GM12878 (cell line): Measurements from ENCODE around the gene ATP12A.

Source experiments
- ATF3 ChIP-seq: IDR thresholded peaks from 2 replicates; pipeline ENCODE4 v1.6.1; 2011; ENCODE audit warnings: low read depth, mild to moderate bottlenecking, low read length, moderate library complexity, borderline replicate concordance; ENCODE audit errors: extremely low read depth
- CTCF ChIP-seq, 3 experiments: IDR thresholded peaks in 2 of 3; conservative IDR thresholded peaks in 1 of 3; 2 replicates each; pipeline ENCODE4 v1.5.1; 2011; ENCODE audit warnings: low read depth in 3 of 3, low read length in 3 of 3, mild to moderate bottlenecking in 3 of 3, control low read depth in 2 of 3, moderate library complexity in 2 of 3, inconsistent platforms in 1 of 3, mixed read lengths in 1 of 3; ENCODE audit not compliant: control insufficient read depth in 2 of 3, insufficient read depth in 1 of 3; ENCODE audit errors: extremely low read depth in 1 of 3
- DPF2 ChIP-seq: fragments of 450-650 bp; IDR thresholded peaks from 2 replicates; pipeline ENCODE4 v1.6.1; 2017; ENCODE audit warnings: mild to moderate bottlenecking
- EGR1 ChIP-seq, 2 experiments: IDR thresholded peaks; 1 replicate in 1 of 2; 2 replicates in 1 of 2; pipeline ENCODE4 v1.6.1; 2011 to 2012; ENCODE audit warnings: low read depth in 2 of 2, low read length in 2 of 2, borderline replicate concordance in 1 of 2, mild to moderate bottlenecking in 1 of 2, moderate library complexity in 1 of 2
- EP300 ChIP-seq, 2 experiments: fragments of 150-350 bp in 1 of 2; IDR thresholded peaks; 2 replicates each; pipeline ENCODE4 v1.6.1; 2011 to 2012; ENCODE audit warnings: low read depth in 2 of 2, low read length in 2 of 2, borderline replicate concordance in 1 of 2, improper control_type of control experiment in 1 of 2, inconsistent platforms in 1 of 2; ENCODE audit not compliant: control insufficient read depth in 1 of 2
- KAT2A ChIP-seq: conservative IDR thresholded peaks from 2 replicates; pipeline ENCODE4 v1.6.1; 2011; ENCODE audit warnings: low read depth, low read length; ENCODE audit not compliant: control insufficient read depth
- MAX ChIP-seq: IDR thresholded peaks from 2 replicates; pipeline ENCODE4 v1.6.1; 2012; ENCODE audit warnings: low read depth, low read length, improper control_type of control experiment
- MTA3 ChIP-seq: IDR thresholded peaks from 2 replicates; pipeline ENCODE4 v1.6.1; 2012; ENCODE audit warnings: low read length, inconsistent platforms, borderline replicate concordance
- NFYB ChIP-seq: IDR thresholded peaks from 2 replicates; pipeline ENCODE4 v1.6.1; 2011; ENCODE audit warnings: low read depth, mild to moderate bottlenecking, low read length, improper control_type of control experiment, moderate library complexity; ENCODE audit not compliant: insufficient read depth
- POLR2A ChIP-seq: IDR thresholded peaks from 2 replicates; pipeline ENCODE4 v1.6.1; 2011; ENCODE audit warnings: low read depth, mild to moderate bottlenecking, low read length
- RAD21 ChIP-seq: IDR thresholded peaks from 2 replicates; pipeline ENCODE4 v1.6.1; 2011; ENCODE audit warnings: mild to moderate bottlenecking, low read depth, low read length, moderate library complexity; ENCODE audit not compliant: insufficient read depth
- TAF1 ChIP-seq: IDR thresholded peaks from 2 replicates; pipeline ENCODE4 v1.6.1; 2011; ENCODE audit warnings: mild to moderate bottlenecking, low read depth, low read length, borderline replicate concordance
- ZNF274 ChIP-seq: IDR thresholded peaks from one replicate; pipeline ENCODE4 v1.8.0; 2011; ENCODE audit not compliant: insufficient read length, insufficient read depth
- TF ChIP-seq, protein P1 (sequence below): fragments of 450-650 bp; formaldehyde crosslinking; IDR thresholded peaks from 2 replicates; pipeline ENCODE4 v1.4.0; 2022; ENCODE audit warnings: mild to moderate bottlenecking, moderate library complexity

- TF ChIP-seq CTCF (IDR thresholded peaks at IDR 0.05 in 2 of 3, conservative IDR thresholded peaks at IDR 0.05 in 1 of 3; ENCODE audit: control insufficient read depth in 2 of 3, extremely low read depth in 1 of 3, insufficient read depth in 1 of 3, low read depth in 3 of 3, low read length in 3 of 3) (no peak), TAF1 (no peak), ATF3 (no peak), KAT2A (no peak), NFYB (no peak), EP300 (IDR thresholded peaks at IDR 0.05; ENCODE audit: borderline replicate concordance in 1 of 2, control insufficient read depth in 1 of 2, low read depth in 2 of 2, low read length in 2 of 2) (no peak), ZNF274 (no peak), RAD21 (no peak), DPF2 (no peak), MTA3 (no peak), MAX (no peak), EGR1 (IDR thresholded peaks at IDR 0.05; ENCODE audit: borderline replicate concordance in 1 of 2, low read depth in 2 of 2, low read length in 2 of 2) (no peak), POLR2A (no peak)
- TF ChIP-seq, protein P1, sequence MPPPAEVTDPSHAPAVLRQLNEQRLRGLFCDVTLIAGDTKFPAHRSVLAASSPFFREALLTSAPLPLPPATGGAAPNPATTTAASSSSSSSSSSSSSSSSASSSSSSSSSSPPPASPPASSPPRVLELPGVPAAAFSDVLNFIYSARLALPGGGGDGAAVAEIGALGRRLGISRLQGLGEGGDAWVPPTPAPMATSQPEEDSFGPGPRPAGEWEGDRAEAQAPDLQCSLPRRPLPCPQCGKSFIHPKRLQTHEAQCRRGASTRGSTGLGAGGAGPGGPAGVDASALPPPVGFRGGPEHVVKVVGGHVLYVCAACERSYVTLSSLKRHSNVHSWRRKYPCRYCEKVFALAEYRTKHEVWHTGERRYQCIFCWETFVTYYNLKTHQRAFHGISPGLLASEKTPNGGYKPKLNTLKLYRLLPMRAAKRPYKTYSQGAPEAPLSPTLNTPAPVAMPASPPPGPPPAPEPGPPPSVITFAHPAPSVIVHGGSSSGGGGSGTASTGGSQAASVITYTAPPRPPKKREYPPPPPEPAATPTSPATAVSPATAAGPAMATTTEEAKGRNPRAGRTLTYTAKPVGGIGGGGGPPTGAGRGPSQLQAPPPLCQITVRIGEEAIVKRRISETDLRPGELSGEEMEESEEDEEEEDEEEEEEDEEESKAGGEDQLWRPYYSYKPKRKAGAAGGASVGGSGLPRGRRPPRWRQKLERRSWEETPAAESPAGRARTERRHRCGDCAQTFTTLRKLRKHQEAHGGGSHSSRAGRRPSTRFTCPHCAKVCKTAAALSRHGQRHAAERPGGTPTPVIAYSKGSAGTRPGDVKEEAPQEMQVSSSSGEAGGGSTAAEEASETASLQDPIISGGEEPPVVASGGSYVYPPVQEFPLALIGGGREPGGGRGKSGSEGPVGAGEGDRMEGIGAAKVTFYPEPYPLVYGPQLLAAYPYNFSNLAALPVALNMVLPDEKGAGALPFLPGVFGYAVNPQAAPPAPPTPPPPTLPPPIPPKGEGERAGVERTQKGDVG = no peak
Observed at GRCh38 chr13:24663586-24663985, 16.6 kb upstream of the ATP12A start.
